HL-60/S4 treated with phorbol 12-myristate 13-acetate at 8.2 ng/mL for 4 days and 3 days (cell line): Measurements from ENCODE around the gene MAP3K3.

Experiments used
- in situ Hi-C: fragments of 300-500 bp; cut with MboI; formaldehyde crosslinking; loops from 2 replicates; pipeline ENCODE4 v1.15.0; 2022; ENCODE audit warnings: low sequenced_read_pairs

Gene MAP3K3

DNA sequence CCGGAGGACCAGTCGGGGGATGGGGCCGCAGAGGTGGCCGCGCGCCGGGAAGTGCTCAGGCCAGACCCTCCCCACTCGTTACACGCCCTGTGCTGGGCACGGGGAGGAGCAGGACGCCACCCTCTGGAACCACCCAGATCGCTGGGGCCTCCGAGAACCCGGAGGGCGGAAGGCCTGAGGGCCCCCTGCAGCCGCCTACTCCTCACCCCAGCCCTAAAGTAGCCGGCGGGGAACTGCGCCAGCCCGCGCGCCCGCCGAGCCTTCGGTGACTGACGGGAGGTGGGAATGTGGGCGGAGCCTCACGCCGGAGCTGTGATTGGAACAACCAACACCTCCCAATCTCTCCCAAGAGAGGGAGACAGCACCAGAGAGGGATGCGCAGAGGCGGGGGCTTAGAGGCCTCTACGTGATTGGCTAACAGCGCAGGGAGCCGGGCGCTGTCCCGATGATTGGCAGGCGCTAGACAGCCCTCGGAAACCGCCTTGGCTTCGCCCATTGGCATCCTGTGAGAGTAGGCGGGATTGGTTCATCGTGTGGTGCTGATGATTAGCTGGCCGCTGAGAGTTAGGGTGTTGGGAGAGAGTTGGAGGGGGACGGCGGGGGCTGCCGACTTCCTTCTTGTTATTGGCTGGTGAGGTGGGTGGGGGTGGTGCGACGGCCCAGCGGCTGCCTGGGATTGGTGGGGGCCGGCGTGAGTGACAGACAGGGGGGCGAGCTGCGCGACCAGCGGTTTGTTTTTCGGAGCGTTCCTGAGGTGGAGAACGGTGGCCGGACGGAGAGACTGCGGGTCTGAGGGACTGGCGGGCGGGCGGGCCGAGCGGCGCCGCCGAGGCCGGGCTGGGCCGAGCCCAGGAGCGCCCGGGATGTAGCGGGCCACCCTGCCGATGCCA, at the start of gene MAP3K3:
TSS of gene MAP3K3 (plus strand) at position 734 of the 890 bp plus-strand sequence. CDS start 343 bp downstream, outside the sequence.
- in situ Hi-C loops: no loop called here

DNA sequence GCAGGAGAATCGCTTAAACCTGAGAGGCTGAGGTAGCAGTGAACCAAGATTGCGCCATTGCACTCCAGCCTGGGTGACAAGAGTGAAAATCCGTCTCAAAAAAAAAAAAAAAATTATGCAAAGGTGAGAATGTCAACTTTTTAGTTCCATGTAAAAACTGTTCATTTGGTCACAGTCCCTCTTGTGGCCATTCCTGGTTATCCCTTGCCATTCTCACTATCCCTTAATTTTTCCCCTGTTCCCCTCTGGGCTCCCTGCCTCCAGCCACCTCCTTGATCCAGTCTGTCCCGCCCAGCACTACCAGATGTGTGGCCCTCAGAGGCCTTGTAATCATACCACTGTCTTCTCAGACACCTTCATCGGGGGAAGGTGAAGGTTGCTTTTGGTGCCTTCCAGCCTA, 48.6 kb upstream of the MAP3K3 start:
- in situ Hi-C loops: no loop called here

DNA sequence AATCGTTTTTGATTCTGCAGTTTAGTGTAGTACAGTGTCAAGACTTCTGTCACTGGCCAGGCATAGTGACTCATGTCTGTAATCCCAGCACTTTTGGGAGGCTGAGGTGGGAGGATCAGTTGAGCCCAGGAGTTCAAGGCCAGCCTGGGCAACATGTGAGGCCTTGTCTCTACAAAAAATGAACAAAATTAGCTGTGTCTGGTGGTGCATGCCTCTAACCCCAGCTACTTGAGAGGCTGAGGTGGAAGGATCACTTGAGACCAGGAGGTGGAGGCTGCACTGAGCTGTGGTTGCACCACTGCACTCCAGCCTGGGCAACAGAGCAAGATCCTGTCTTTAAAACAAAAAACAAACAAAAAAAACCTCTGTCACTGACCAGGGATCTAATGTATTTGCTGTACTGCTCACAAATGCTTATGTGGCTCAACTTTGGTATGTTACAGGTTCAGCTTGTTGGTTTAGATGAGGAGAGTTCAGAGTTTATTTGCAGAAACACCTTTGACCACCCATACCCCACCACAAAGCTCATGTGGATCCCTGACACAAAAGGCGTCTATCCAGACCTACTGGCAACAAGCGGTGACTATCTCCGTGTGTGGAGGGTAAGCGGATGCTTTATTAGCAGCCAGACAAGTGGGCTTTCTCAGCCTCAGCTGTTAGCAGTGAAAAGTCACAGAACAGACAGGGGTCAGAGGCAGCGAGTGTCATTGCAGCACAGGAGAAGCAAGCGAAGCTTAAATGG, 44.0 kb upstream of the MAP3K3 start:
- in situ Hi-C loops: no loop called here

DNA sequence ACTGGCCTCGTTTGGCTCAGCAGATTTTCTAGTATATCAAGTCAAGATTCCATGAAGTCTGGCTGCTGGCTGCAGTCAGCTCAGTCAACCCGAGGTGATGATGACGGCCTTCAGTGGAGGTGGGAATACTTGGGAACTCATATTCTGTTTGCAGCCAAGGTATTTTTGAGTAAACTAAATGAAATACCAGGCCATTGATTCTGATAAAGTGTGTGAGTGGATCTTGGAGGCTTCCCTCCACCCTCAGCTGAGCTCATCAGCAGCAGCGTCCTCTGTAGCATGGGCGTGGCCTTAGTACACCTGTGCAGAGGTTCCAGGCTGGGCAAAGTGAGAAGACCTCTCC, 43.5 kb upstream of the MAP3K3 start:
- in situ Hi-C loops: no loop called here

- in situ Hi-C loops: no loop called here
These were observed 42.6 kb upstream of the MAP3K3 start for GRCh38 chr17:63579633-63580032.

GRCh38 chr17:63587770-63588169, 34.4 kb upstream of the MAP3K3 start:
- in situ Hi-C loops: no loop called here

GRCh38 chr17:63588797-63589196, 33.4 kb upstream of the MAP3K3 start:
- in situ Hi-C loops: no loop called here

GRCh38 chr17:63589646-63590045, 32.6 kb upstream of the MAP3K3 start:
- in situ Hi-C loops: no loop called here

DNA sequence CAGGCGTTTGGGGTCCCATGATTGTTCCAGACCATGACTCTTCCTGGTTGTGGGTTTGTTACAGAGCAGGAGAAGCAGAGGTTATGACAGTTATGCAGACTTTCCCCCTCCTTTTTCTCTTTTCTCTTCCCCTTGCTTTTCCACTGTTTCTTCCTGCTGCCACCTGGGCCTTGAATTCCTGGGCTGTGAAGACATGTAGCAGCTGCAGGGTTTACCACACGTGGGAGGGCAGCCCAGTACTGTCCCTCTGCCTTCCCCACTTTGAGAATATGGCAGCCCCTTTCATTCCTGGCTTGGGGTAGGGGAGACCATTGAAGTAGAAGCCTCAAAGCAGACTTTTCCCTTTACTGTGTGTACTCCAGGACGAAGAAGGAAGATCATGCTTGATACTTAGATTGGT, 29.4 kb upstream of the MAP3K3 start:
- in situ Hi-C loops: no loop called here

DNA sequence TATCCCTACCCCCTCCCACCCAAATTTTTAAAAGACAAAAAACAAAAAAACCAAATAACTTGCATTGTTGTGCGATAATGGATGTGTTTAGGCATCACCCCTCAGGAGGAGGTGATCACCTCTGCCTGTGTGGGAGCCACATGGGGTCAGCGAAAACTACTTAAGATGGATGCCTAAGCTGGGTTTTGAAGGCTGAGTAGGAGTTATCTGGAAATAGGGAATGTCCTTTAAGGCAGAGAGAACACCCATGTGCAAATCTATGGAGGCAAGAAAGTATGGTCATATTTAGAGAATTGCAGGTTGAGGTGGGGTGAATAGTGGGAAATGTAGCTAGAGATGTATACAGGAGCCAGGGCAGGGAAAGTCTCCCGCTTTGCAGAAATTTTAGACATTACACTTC, 27.1 kb upstream of the MAP3K3 start:
- in situ Hi-C loops: no loop called here

DNA sequence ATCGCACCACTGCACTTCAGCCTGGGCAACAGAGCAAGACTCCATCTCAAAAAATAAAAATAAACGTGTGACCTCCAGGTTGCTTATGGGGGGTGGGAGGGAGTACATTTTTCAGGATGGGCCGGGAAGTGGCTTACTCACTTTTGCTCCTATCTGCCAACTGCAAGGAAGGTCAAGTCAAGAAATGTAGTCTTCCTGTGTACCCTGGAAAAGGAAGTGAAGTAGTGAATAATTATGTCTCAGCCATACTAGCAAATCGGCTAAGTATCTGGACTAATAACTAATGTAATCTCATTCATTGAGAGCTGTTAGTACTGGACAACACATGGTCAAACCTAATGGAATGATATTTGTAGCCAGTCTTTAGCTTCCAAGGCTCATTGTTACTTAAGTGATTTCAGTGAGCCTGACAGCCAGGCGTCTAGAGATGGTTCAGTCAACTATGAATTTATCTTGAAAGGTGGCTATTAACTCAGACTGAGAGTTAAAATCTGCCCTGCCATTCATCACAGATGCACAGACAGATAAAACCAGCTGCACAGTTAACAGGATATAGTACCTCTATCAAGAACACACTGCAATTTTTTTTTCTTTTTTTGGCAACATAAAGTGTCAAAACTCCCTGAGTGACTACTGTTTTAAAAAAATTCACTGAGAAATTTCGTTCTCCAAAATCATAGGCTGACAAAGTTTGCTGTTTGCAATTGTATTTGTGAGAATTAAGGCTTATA, 25.2 kb upstream of the MAP3K3 start:
- in situ Hi-C loops: no loop called here

DNA sequence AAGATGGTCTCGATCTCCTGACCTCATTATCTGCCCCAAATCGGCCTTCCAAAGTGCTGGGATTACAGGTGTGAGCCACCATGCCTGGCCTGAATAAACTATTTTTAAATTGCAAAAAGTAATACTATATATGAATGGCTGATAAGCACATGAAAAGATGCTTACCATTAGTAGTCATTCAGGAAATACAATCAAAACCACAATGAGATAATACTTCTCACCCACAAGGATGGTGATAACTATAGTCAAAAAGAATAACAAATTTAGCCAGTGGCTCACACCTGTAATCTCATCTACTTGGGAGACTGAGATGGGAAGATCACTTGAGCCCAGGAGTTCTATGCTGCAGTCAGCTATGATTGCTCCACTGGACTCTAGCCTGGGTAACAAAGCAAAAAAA, 23.9 kb upstream of the MAP3K3 start:
- in situ Hi-C loops: no loop called here

DNA sequence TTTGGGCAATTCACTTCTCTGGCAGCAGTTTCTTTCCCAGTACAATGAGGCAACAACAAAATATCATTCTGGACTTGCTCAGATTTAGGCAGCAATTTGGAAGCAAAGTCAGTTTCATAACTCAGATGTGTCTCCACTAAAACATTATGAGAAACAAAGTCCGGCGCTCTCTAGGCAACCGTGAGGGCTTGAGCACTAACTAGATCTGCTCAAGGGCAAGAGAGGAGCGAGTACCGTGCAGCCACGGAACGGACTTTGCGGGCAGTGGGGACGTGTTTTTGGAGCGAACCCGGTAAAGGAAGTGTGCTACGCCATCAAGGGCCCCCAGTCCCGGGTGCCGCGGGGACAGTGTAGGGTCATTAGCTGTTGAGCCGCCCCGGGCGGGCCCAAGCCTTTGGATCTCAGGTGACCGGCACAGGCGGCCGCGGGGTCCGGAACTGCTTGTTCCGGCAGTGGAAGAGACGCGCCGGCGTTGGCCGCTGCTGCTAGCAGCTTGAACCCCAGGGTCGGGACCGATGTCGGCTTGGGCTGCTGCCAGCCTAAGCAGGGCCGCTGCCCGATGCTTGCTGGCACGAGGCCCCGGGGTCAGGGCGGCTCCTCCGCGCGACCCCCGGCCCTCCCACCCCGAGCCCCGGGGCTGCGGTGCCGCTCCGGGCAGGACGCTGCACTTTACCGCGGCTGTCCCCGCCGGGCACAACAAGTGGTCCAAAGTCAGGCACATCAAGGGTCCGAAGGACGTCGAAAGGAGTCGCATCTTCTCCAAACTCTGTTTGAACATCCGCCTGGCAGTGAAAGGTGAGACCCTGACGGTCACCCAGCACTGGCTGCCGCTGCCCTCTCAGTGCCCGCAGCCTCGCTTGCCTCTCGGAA, 21.4 kb upstream of the MAP3K3 start, which contains the start of gene TACO1:
TSS of gene TACO1 (plus strand) at position 327 of the 870 bp plus-strand sequence. CDS start at position 516, 189 bp downstream.
- in situ Hi-C loops: loop anchor here (10.0 kb wide), 1 partner anchor 176 kb away; no protein-coding TSS in a partner anchor

DNA sequence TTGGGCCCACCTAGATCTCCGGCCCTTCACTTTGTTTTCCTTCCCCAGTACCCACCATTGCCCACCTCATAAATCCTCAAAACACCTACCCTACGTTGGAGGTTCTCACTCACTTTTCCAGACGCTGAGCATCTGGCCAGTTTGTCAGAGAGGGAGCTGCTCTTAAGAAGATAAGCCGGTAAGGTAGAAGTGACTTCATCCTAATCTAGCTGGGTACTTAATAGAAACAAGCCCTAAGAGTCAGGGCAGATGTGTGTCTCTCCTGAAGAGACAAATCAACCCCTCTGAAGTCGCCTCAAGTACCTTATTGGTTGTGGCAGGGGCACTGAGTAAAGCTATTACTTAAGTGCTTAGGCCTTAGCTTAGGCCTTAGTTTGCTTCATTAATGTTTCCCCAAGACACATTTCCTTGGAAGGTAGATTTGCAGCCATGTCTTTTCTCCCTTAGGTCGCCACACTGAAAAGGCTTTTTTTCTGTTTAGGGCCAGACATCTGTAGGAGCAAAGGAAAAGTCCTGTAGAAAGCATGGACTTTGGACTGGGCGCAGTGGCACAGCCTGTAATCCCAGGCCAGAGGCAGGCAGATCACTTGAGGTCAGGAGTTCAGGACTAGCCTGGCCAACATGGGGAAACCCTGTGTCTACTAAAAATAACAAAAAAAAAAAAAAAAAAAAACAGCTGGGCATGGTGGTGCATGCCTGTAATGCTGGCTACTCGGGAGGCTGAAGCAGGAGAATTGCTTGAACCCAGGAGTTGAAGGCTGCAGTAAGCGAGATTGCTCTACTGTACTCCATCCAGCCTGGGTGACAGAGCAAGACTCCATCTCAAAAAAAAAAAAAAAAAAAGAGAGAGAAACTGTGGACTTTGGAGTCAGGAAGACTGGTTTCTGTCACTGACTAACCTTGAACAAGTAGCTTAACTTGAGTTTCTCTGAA, 20.5 kb upstream of the MAP3K3 start:
- in situ Hi-C loops: loop anchor here (10.0 kb wide), 1 partner anchor 177 kb away; no protein-coding TSS in a partner anchor

DNA sequence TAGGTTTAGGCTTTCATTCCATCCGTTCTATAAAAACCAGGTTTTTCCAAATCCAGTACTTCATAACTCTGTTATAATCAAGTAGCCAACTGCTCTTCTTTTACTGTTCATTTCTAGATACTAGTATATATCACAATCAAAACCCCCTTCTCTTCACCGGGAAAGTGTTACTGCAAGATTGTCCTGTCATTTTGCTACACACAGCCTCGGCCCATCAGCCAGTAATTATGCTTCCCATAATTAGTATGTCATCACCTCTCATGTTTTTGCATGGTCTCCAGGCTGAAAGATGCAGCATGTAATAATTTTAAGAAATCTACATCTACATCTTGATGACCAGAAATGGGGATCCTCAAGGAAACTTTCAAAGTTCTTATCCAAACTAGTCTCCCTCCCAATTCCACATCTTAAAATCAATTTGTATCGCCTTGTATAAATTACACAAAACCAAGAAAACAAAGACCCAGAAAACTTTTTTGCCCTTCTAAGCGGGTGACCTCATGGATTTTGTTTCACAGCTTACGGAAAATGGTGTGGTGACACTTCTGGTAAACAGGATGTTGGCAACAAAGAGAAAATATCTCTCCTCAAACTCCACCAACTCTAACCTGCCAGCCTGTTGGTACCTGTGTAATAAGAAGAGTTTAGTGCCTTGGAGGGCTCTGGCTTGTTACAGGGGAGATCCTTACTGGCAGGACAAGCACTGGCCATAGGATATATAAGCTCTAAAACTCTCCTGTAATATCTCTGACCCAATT, 12.2 kb upstream of the MAP3K3 start:
- in situ Hi-C loops: loop anchor here (10.0 kb wide), 1 partner anchor 185 kb away; no protein-coding TSS in a partner anchor

GRCh38 chr17:63610854-63611253, 11.4 kb upstream of the MAP3K3 start:
- in situ Hi-C loops: no loop called here

GRCh38 chr17:63611354-63611753, 10.9 kb upstream of the MAP3K3 start:
- in situ Hi-C loops: no loop called here

DNA sequence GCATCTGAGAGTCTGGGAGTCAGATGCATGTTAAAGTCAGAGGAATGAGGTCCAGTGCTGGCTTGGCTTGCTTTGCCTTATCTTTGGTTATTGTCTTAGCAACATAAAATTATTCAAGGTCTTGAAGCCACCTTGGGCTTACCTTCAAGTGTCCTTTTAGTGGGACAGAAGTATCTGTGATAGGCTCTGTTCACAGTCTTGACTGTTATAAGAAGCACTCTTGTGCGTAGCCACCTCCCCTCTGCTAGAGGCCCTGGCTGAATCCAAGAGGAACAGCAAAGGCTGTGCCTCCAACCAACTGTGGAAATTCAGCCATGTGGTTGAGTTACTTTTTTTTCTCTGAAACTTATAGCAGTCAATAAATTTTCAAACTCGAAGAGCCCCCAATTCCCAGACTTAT, 8.6 kb upstream of the MAP3K3 start:
- in situ Hi-C loops: no loop called here
